ENCODE results near the gene IL18RAP.
A peak's percentile ranks its signal among the peaks of the same experiment; 100 is the strongest.

IL18RAP gene

GRCh38 chr2:102473631-102474030, 50.7 kb downstream of the IL18RAP start:
- TF ChIP-seq, protein P1, sequence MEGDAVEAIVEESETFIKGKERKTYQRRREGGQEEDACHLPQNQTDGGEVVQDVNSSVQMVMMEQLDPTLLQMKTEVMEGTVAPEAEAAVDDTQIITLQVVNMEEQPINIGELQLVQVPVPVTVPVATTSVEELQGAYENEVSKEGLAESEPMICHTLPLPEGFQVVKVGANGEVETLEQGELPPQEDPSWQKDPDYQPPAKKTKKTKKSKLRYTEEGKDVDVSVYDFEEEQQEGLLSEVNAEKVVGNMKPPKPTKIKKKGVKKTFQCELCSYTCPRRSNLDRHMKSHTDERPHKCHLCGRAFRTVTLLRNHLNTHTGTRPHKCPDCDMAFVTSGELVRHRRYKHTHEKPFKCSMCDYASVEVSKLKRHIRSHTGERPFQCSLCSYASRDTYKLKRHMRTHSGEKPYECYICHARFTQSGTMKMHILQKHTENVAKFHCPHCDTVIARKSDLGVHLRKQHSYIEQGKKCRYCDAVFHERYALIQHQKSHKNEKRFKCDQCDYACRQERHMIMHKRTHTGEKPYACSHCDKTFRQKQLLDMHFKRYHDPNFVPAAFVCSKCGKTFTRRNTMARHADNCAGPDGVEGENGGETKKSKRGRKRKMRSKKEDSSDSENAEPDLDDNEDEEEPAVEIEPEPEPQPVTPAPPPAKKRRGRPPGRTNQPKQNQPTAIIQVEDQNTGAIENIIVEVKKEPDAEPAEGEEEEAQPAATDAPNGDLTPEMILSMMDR (IDR thresholded peaks at IDR 0.05): no peak
- no peak for TF ChIP-seq ZFX (IDR thresholded peaks at IDR 0.05; ENCODE audit: borderline replicate concordance)

GRCh38 chr2:102474785-102475184, 51.8 kb downstream of the IL18RAP start:
- H3K27ac ChIP-seq: no peak overlapping the region
- TF ChIP-seq, protein P1 (IDR thresholded peaks at IDR 0.05): no peak

More at GRCh38 chr2:102473631-102474030, 50.7 kb downstream of the IL18RAP start:
- no peak overlapping the region for H3K27ac ChIP-seq

- H3K27ac ChIP-seq: no peak overlapping the region
- TF ChIP-seq, protein P1 (IDR thresholded peaks at IDR 0.05): 0 out of 2 replicates have a peak, but pooled peaks have one; percentile 14
- TF ChIP-seq ZFX (IDR thresholded peaks at IDR 0.05; ENCODE audit: borderline replicate concordance): no peak
Measured at GRCh38 chr2:102478686-102479470, 55.9 kb downstream of the IL18RAP start.

DNA sequence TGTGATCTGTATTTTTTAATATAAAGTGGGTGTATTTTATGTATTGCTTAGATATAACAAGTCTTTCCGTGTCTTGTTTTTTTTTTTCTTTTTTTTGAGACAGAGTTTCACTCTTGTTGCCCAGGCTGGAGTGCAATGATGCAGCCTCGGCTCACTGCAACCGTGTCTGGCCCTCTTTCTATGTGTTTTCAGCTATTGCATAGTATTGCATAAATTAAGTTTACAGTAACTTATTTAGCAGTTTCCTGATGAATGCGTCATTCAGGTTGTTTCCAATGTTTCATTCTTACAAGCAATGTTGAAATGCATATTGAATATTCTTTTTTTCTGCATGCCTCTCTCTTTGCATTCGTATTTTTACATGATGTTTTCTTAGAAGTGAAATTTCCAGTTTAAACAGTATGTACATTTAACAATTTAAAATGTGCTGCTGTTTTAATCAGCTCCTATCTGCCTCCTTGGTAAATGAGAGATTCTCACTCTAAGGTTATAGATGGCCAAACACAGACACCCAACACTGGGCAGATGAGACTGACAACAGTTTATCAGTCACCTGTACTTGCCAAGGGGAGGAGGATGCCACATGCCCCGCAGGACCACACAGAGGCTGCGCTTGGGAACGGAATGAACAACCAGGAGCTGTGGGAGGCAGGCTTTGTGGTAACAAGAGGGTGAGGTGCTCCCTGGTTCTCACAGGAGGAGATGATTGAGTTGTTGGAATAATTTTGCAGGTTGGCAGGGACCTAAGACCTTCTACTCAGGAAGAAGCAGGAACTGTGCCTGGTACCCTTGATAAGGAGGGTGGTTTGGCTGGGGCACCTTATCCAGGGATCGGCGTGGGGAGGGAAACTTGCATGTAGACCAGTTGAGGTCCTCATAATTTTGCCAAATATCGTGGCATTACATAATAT, 57.6 kb downstream of the IL18RAP start:
- TF ChIP-seq, protein P1 (IDR thresholded peaks at IDR 0.05): no peak
- no peak for TF ChIP-seq ZFX (IDR thresholded peaks at IDR 0.05; ENCODE audit: borderline replicate concordance)

DNA sequence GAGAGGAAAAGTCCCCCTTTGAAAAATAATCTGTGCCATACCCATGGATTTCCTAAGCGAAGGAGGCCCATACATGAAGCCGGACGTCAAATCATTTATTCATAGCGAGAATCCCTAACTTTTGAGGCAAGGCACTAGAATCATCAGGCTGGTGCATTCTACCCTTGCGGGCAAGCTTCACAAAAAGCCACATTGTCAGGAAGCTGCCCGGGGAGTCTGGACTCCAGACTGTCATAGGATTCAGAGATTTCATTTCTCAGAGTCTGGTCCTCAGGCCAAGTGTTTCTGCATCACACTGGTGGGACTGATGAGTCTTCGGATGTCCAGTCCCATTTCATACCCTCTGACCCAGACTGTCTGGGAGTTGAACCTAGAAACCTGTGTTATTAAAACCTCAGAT, 59.0 kb downstream of the IL18RAP start:
- no peak overlapping the region for H3K27ac ChIP-seq
- TF ChIP-seq, protein P1 (IDR thresholded peaks at IDR 0.05): no peak
- no peak for TF ChIP-seq ZFX (IDR thresholded peaks at IDR 0.05; ENCODE audit: borderline replicate concordance)

More for the DNA sequence above, 57.6 kb downstream of the IL18RAP start:
- no peak overlapping the region for H3K27ac ChIP-seq

DNA sequence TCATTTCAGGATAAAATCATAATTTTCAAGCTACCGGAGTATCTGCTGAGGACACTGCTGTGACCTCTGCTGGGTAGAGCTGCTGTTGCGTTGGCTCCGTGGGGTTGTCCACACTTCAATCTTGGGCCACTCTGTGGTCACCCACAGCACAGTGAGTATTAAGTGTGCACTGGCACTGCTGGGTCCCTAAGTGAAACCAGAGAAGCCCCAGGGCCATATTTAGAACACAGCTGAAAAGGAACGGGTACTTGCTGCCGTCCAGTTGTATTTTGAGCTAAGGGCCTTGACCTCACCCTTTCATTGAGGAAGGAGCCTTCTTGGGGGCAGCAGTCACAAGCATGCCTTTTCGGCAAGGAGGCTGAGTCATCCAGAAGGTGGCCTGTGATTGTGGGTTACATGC, 60.1 kb downstream of the IL18RAP start:
- TF ChIP-seq ZFX (IDR thresholded peaks at IDR 0.05; ENCODE audit: borderline replicate concordance): no peak
- TF ChIP-seq, protein P1 (IDR thresholded peaks at IDR 0.05): no peak
- H3K27ac ChIP-seq: no peak overlapping the region
